PC-3 (cell line): ENCODE data around the gene ZBTB9.

Experiments
- CTCF ChIP-seq: fragments of 300-600 bp; sonication (generic); conservative IDR thresholded peaks from 2 replicates; pipeline ENCODE4 v1.5.1; 2017; ENCODE audit warnings: antibody characterized with exemption, low read depth, mild to moderate bottlenecking, low read length
- EZH2 ChIP-seq: fragments of 300-600 bp; sonication (generic); IDR thresholded peaks from one replicate; pipeline ENCODE4 v1.6.1; 2017; ENCODE audit warnings: antibody characterized with exemption, mild to moderate bottlenecking, low read length; ENCODE audit not compliant: unreplicated experiment
- EZH2phosphoT487 ChIP-seq: fragments of 300-600 bp; sonication (generic); IDR thresholded peaks from 2 replicates; pipeline ENCODE4 v1.6.1; 2018; ENCODE audit warnings: mild to moderate bottlenecking, antibody characterized with exemption, low read length, borderline replicate concordance

GRCh38 chr6:33404884-33405283, 49.5 kb upstream of the ZBTB9 start:
- no peak for TF ChIP-seq CTCF
- no peak for TF ChIP-seq EZH2
- no peak for TF ChIP-seq EZH2phosphoT487
